Measurements from ENCODE around the gene SNAP47. TPM values are rescaled to one million over a fixed set of nuclear protein-coding genes. Genes with fewer than 3 reads are reported as not detected.

Gene SNAP47
- polyA plus RNA-seq, 1 donor (not counting 4 experiments of a cell fraction or from before 2014, with no cell fraction given) = 24.8 TPM

DNA sequence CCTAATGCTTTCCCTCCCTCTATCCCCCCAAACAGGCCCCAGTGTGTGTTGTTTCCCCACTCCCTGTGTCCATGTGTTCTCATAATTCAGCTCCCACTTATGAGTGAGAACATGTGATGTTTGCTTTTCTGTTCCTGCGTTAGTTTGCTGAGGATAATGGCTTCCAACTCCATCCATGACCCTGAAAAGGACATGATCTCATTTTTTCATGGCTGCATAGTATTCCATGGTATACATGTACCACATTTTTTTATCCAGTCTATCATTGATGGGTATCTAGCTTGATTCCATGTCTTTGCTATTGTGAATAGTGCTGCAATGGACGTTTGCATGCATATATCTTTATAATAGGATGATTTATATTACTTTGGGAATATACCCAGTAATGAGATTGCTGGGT, 89.0 kb downstream of the SNAP47 start:
- no peak overlapping the region for H3K4me3 ChIP-seq (ENCODE audit: control insufficient read depth in 2 of 3, extremely low read depth in 1 of 3, insufficient read depth in 2 of 3, low read depth in 1 of 3, low read length in 3 of 3)
- no peak for FAIRE-seq
- H3K27ac ChIP-seq (ENCODE audit: control insufficient read depth, insufficient read depth, low read length) = no peak overlapping the region
- no peak for DNase-seq (ENCODE audit: low read depth, low spot score)
- H4K20me1 ChIP-seq (ENCODE audit: control insufficient read depth, extremely low read depth, insufficient read depth, low read length) = no peaks in the 10 kb centered on the region
- H3K36me3 ChIP-seq (ENCODE audit: control insufficient read depth in 2 of 2, extremely low read depth in 1 of 2, insufficient read depth in 2 of 2, low read length in 2 of 2) = no peaks in the 10 kb centered on the region
- H3K27me3 ChIP-seq (ENCODE audit: control insufficient read depth, extremely low read depth, insufficient read depth, low read length) = no peaks in the 10 kb centered on the region
- no peak for TF ChIP-seq EZH2 (IDR thresholded peaks at IDR 0.05; ENCODE audit: low read length)
- TF ChIP-seq, protein P1, sequence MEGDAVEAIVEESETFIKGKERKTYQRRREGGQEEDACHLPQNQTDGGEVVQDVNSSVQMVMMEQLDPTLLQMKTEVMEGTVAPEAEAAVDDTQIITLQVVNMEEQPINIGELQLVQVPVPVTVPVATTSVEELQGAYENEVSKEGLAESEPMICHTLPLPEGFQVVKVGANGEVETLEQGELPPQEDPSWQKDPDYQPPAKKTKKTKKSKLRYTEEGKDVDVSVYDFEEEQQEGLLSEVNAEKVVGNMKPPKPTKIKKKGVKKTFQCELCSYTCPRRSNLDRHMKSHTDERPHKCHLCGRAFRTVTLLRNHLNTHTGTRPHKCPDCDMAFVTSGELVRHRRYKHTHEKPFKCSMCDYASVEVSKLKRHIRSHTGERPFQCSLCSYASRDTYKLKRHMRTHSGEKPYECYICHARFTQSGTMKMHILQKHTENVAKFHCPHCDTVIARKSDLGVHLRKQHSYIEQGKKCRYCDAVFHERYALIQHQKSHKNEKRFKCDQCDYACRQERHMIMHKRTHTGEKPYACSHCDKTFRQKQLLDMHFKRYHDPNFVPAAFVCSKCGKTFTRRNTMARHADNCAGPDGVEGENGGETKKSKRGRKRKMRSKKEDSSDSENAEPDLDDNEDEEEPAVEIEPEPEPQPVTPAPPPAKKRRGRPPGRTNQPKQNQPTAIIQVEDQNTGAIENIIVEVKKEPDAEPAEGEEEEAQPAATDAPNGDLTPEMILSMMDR (optimal IDR thresholded peaks at IDR 0.05 in 1 of 3, IDR thresholded peaks at IDR 0.05 in 1 of 3, conservative IDR thresholded peaks at IDR 0.05 in 1 of 3; ENCODE audit: extremely low read depth in 1 of 3, insufficient read depth in 2 of 3, low read length in 3 of 3) = no peak
- no peak overlapping the region for H3K9ac ChIP-seq (ENCODE audit: control insufficient read depth, extremely low read depth, insufficient read depth, low read length)
- H3K79me2 ChIP-seq (ENCODE audit: control insufficient read depth, insufficient read depth, low read length) = no peaks in the 10 kb centered on the region
- H3K9me3 ChIP-seq (ENCODE audit: control insufficient read depth, low read depth, low read length) = peaks cover 2% of the 10 kb centered on the region
- H3K4me1 ChIP-seq (ENCODE audit: control insufficient read depth, extremely low read depth, insufficient read depth, low read length) = peaks cover 2% of the 10 kb centered on the region
- H2AFZ ChIP-seq (ENCODE audit: control insufficient read depth, low read length) = no peak overlapping the region
- dilution Hi-C loops (cut with MboI; ENCODE audit: extremely low pct_ligation_motif_present, low sequenced_read_pairs) = no loop called here
- H3K4me2 ChIP-seq (ENCODE audit: control insufficient read depth, extremely low read depth, insufficient read depth, low read depth, low read length) = no peak overlapping the region
- no peaks in the 10 kb centered on the region for H3K9me1 ChIP-seq (ENCODE audit: control insufficient read depth, extremely low read depth, insufficient read depth, low read length)

DNA sequence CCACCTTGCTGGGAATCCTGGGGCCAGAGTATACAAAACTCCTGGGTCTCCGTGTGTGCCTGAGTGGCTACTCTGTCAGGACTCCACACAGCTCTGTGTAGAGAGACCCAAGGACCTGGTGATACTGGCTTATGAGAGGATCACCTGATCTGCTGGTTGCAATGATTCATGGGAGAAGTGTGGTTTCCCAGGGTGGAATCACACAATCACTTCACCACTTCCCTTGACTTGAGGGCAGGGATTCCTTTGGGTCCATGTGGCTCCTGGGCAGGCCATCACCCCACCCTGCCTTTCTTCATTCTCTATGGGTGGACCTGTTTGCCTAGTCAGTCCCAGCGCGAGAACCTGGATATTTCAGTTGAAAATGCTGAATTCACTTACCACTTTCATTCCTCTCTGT, 93.6 kb downstream of the SNAP47 start:
- H3K9ac ChIP-seq (ENCODE audit: control insufficient read depth, extremely low read depth, insufficient read depth, low read length) = no peak overlapping the region
- TF ChIP-seq EZH2 (IDR thresholded peaks at IDR 0.05; ENCODE audit: low read length) = no peak
- TF ChIP-seq, protein P1 (optimal IDR thresholded peaks at IDR 0.05 in 1 of 3, IDR thresholded peaks at IDR 0.05 in 1 of 3, conservative IDR thresholded peaks at IDR 0.05 in 1 of 3; ENCODE audit: extremely low read depth in 1 of 3, insufficient read depth in 2 of 3, low read length in 3 of 3) = no peak
- H4K20me1 ChIP-seq (ENCODE audit: control insufficient read depth, extremely low read depth, insufficient read depth, low read length) = no peaks in the 10 kb centered on the region
- no peaks in the 10 kb centered on the region for H3K9me1 ChIP-seq (ENCODE audit: control insufficient read depth, extremely low read depth, insufficient read depth, low read length)
- H3K27me3 ChIP-seq (ENCODE audit: control insufficient read depth, extremely low read depth, insufficient read depth, low read length) = no peaks in the 10 kb centered on the region
- H3K4me3 ChIP-seq (ENCODE audit: control insufficient read depth in 2 of 3, extremely low read depth in 1 of 3, insufficient read depth in 2 of 3, low read depth in 1 of 3, low read length in 3 of 3) = no peak overlapping the region
- H3K36me3 ChIP-seq (ENCODE audit: control insufficient read depth in 2 of 2, extremely low read depth in 1 of 2, insufficient read depth in 2 of 2, low read length in 2 of 2) = no peaks in the 10 kb centered on the region
- H3K27ac ChIP-seq (ENCODE audit: control insufficient read depth, insufficient read depth, low read length) = no peak overlapping the region
- DNase-seq (ENCODE audit: low read depth, low spot score) = no peak
- dilution Hi-C loops (cut with MboI; ENCODE audit: extremely low pct_ligation_motif_present, low sequenced_read_pairs) = no loop called here
- no peak overlapping the region for H3K4me2 ChIP-seq (ENCODE audit: control insufficient read depth, extremely low read depth, insufficient read depth, low read depth, low read length)
- H3K79me2 ChIP-seq (ENCODE audit: control insufficient read depth, insufficient read depth, low read length) = no peaks in the 10 kb centered on the region
- no peak for FAIRE-seq
- H3K9me3 ChIP-seq (ENCODE audit: control insufficient read depth, low read depth, low read length) = peaks cover 2% of the 10 kb centered on the region
- no peak overlapping the region for H2AFZ ChIP-seq (ENCODE audit: control insufficient read depth, low read length)
- H3K4me1 ChIP-seq (ENCODE audit: control insufficient read depth, extremely low read depth, insufficient read depth, low read length) = peaks cover 2% of the 10 kb centered on the region

Other genes with a start within 250 kb of the SNAP47 start
- gene ZNF678, start 171.9 kb upstream of the SNAP47 start, polyA plus RNA-seq = 1.5 to 3.0 TPM (median 2.2 TPM) in 3 replicates
- gene JMJD4, start 133 bp upstream of the SNAP47 start, polyA plus RNA-seq = 17.1 to 25.0 TPM (median 19.5 TPM) in 3 replicates
- not detected in 3 replicates for gene PRSS38, start 80.2 kb downstream of the SNAP47 start, polyA plus RNA-seq
- gene WNT9A, start 212.5 kb downstream of the SNAP47 start, polyA plus RNA-seq = 1.7 to 2.5 TPM (median 2.3 TPM) in 3 replicates